HepG2 (cell line): ENCODE results near the gene MAP2K2. TPM values are rescaled to one million over a fixed set of nuclear protein-coding genes. Genes with fewer than 3 reads are reported as not detected.
A peak's percentile ranks its signal among the peaks of the same experiment; 100 is the strongest.

Experiments
- DPF2 ChIP-seq: sonication (generic); formaldehyde crosslinking; IDR thresholded peaks from 2 replicates; pipeline ENCODE4 v1.4.0; 2020; ENCODE audit warnings: mild to moderate bottlenecking, low read depth, missing genetic modification reagents, borderline replicate concordance
- FOXK2 ChIP-seq: fragments of 450-650 bp; IDR thresholded peaks from 2 replicates; pipeline ENCODE4 v1.6.1; 2016
- HNRNPL ChIP-seq: fragments of 200-400 bp; formaldehyde crosslinking; IDR thresholded peaks from 2 replicates; pipeline ENCODE4 v1.6.1; 2017; ENCODE audit warnings: mild to moderate bottlenecking, low read depth, low read length
- HOXA7 ChIP-seq: sonication (generic); formaldehyde crosslinking; IDR thresholded peaks from 2 replicates; pipeline ENCODE4 v1.8.1; 2022; ENCODE audit warnings: mild to moderate bottlenecking, missing genetic modification reagents, moderate library complexity
- MXI1 ChIP-seq: IDR thresholded peaks from 3 replicates; pipeline ENCODE4 v1.6.1; 2012; ENCODE audit warnings: low read depth, low read length, inconsistent platforms, borderline replicate concordance
- NFKB2 ChIP-seq: sonication (generic); formaldehyde crosslinking; IDR thresholded peaks from 2 replicates; pipeline ENCODE4 v1.4.0; 2020; ENCODE audit warnings: missing genetic modification reagents, borderline replicate concordance
- POLR2AphosphoS5 ChIP-seq: IDR thresholded peaks from 2 replicates; pipeline ENCODE4 v1.6.1; 2012; ENCODE audit warnings: low read depth, low read length
- PRPF4 ChIP-seq: fragments of 200-400 bp; formaldehyde crosslinking; IDR thresholded peaks from 2 replicates; pipeline ENCODE4 v1.6.1; 2016; ENCODE audit warnings: low read length, low read depth; ENCODE audit not compliant: poor library complexity, severe bottlenecking
- SRSF9 ChIP-seq: fragments of 200-400 bp; formaldehyde crosslinking; IDR thresholded peaks from 2 replicates; pipeline ENCODE4 v1.6.1; 2018; ENCODE audit warnings: borderline replicate concordance, mild to moderate bottlenecking, low read depth, low read length; ENCODE audit not compliant: insufficient read depth, poor library complexity, severe bottlenecking
- ZNF562 ChIP-seq: sonication (generic); formaldehyde crosslinking; IDR thresholded peaks from 2 replicates; pipeline ENCODE4 v1.8.0; 2022; ENCODE audit warnings: missing genetic modification reagents, borderline replicate concordance
- polyA plus RNA-seq, 8 experiments: library from polyadenylated mRNA; depleted of rRNA in 3 of 8; stranded (reverse) in 7 of 8; unstranded in 1 of 8; fragments of >200 nt; fragmentation: Illumina TruSeq in 4 of 8; extraction: Trizol in 4 of 8; gene quantifications; 2 replicates each; pipeline versions ENCODE4 v1.2.1 to v1.2.3, GENCODE V29; 2011 to 2016; ENCODE audit warnings: low read depth in 4 of 8, missing spikeins in 1 of 8, mixed read lengths in 1 of 8; ENCODE audit not compliant: insufficient read depth in 1 of 8
- total RNA-seq, 5 experiments: library from RNA; depleted of rRNA; stranded (reverse); fragments of >200 nt; fragmentation: Illumina TruSeq; extraction: Trizol; gene quantifications; 2 replicates each; pipeline ENCODE4 v1.2.3, GENCODE V29; 2016; ENCODE audit warnings: low read depth in 1 of 5
- TF ChIP-seq, protein P1 (sequence below): fragments of 450-650 bp; IDR thresholded peaks from 2 replicates; pipeline ENCODE4 v1.6.1; 2016
- TF ChIP-seq, protein P2 (sequence below): sonication (generic); formaldehyde crosslinking; IDR thresholded peaks from 2 replicates; pipeline ENCODE4 v1.4.0; 2020; ENCODE audit warnings: missing genetic modification reagents, borderline replicate concordance
- TF ChIP-seq, protein P3 (sequence below): sonication (generic); formaldehyde crosslinking; IDR thresholded peaks from 2 replicates; pipeline ENCODE4 v1.5.0; 2020; ENCODE audit warnings: missing genetic modification reagents
- TF ChIP-seq, protein P4 (sequence below): sonication (generic); formaldehyde crosslinking; IDR thresholded peaks from 2 replicates; pipeline ENCODE4 v1.8.0; 2022; ENCODE audit warnings: mild to moderate bottlenecking, missing genetic modification reagents, moderate library complexity
- TF ChIP-seq, protein P5 (sequence below): sonication (generic); formaldehyde crosslinking; IDR thresholded peaks from 2 replicates; pipeline ENCODE4 v1.8.0; 2022; ENCODE audit warnings: mild to moderate bottlenecking, missing genetic modification reagents, moderate library complexity

MAP2K2 gene
- total and polyA plus RNA-seq, 2 of the 13 experiments (the other 11 are each of a cell fraction or from before 2014, with no cell fraction given), result 70.3 to 80.9 TPM

DNA sequence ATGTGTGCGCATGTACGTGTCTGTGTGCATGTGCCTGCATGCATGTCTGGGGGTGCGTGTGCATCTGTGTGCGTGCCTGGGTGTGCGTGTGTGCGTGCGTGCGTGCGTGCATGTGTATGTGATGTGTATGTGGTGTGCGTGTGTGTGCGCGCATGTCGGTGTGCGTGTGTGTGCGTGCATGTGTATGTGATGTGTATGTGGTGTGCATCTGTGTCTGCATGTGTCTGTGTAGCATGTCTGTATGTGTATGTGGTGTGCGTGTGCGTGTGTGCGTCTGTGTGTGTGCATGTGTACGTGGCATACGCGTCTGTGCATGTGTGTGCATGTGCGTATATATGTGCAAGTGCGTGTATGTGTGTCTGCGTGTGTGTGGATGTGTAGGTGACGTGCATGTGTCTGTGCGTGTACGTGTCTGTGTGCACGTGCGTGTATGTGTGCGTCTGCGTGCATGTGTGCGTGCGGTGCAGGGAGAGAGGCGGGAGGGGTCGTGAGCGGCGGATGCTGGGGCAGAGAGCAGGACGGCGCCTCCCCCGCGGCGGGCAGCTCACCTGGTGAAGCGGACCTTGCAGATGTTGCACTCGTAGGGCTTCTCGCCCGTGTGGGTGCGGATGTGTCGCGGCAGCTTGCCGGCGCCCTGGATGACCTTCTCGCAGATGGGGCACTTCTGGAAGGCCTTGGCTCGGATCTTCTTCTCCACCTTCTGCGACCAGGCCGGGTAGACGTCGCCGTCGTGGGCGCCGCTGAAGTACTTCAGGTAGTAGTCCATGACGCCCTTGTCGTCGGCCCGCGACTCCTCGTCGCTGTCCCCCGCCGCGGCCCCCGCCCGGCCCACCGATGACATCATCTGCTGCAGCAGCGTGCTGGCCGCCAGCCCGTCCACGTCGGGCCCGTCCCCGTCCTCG, 70.2 kb downstream of the MAP2K2 start (continued):
- TF ChIP-seq, protein P1, sequence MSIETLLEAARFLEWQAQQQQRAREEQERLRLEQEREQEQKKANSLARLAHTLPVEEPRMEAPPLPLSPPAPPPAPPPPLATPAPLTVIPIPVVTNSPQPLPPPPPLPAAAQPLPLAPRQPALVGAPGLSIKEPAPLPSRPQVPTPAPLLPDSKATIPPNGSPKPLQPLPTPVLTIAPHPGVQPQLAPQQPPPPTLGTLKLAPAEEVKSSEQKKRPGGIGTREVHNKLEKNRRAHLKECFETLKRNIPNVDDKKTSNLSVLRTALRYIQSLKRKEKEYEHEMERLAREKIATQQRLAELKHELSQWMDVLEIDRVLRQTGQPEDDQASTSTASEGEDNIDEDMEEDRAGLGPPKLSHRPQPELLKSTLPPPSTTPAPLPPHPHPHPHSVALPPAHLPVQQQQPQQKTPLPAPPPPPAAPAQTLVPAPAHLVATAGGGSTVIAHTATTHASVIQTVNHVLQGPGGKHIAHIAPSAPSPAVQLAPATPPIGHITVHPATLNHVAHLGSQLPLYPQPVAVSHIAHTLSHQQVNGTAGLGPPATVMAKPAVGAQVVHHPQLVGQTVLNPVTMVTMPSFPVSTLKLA, result peak; percentile 51; the same call in 1 of the 2 replicates
- TF ChIP-seq HOXA7 (0 out of 2 replicates have a peak, but pooled peaks have one; percentile 66), SRSF9 (no peak), ZNF562 (CRISPR knock-in tag) (0 out of 2 replicates have a peak, but pooled peaks have one; percentile 46), FOXK2 (0 out of 2 replicates have a peak, but pooled peaks have one; percentile 4), HNRNPL (peak; percentile 81; the same call in 1 of the 2 replicates), MXI1 (peak; percentile 6; the same call in 1 of the 3 replicates), PRPF4 (peak; percentile 62), POLR2AphosphoS5 (peak; percentile 30; the same call in 1 of the 2 replicates), DPF2 (peak; percentile 6; the same call in 1 of the 2 replicates), NFKB2 (CRISPR knock-in tag) (no peak)
- TF ChIP-seq, protein P2, sequence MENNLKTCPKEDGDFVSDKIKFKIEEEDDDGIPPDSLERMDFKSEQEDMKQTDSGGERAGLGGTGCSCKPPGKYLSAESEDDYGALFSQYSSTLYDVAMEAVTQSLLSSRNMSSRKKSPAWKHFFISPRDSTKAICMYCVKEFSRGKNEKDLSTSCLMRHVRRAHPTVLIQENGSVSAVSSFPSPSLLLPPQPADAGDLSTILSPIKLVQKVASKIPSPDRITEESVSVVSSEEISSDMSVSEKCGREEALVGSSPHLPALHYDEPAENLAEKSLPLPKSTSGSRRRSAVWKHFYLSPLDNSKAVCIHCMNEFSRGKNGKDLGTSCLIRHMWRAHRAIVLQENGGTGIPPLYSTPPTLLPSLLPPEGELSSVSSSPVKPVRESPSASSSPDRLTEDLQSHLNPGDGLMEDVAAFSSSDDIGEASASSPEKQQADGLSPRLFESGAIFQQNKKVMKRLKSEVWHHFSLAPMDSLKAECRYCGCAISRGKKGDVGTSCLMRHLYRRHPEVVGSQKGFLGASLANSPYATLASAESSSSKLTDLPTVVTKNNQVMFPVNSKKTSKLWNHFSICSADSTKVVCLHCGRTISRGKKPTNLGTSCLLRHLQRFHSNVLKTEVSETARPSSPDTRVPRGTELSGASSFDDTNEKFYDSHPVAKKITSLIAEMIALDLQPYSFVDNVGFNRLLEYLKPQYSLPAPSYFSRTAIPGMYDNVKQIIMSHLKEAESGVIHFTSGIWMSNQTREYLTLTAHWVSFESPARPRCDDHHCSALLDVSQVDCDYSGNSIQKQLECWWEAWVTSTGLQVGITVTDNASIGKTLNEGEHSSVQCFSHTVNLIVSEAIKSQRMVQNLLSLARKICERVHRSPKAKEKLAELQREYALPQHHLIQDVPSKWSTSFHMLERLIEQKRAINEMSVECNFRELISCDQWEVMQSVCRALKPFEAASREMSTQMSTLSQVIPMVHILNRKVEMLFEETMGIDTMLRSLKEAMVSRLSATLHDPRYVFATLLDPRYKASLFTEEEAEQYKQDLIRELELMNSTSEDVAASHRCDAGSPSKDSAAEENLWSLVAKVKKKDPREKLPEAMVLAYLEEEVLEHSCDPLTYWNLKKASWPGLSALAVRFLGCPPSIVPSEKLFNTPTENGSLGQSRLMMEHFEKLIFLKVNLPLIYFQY, result no peak
- TF ChIP-seq, protein P3, sequence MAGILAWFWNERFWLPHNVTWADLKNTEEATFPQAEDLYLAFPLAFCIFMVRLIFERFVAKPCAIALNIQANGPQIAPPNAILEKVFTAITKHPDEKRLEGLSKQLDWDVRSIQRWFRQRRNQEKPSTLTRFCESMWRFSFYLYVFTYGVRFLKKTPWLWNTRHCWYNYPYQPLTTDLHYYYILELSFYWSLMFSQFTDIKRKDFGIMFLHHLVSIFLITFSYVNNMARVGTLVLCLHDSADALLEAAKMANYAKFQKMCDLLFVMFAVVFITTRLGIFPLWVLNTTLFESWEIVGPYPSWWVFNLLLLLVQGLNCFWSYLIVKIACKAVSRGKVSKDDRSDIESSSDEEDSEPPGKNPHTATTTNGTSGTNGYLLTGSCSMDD, result no peak
- TF ChIP-seq, protein P4, sequence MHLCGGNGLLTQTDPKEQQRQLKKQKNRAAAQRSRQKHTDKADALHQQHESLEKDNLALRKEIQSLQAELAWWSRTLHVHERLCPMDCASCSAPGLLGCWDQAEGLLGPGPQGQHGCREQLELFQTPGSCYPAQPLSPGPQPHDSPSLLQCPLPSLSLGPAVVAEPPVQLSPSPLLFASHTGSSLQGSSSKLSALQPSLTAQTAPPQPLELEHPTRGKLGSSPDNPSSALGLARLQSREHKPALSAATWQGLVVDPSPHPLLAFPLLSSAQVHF, result 0 out of 2 replicates have a peak, but pooled peaks have one; percentile 22
- TF ChIP-seq, protein P5, sequence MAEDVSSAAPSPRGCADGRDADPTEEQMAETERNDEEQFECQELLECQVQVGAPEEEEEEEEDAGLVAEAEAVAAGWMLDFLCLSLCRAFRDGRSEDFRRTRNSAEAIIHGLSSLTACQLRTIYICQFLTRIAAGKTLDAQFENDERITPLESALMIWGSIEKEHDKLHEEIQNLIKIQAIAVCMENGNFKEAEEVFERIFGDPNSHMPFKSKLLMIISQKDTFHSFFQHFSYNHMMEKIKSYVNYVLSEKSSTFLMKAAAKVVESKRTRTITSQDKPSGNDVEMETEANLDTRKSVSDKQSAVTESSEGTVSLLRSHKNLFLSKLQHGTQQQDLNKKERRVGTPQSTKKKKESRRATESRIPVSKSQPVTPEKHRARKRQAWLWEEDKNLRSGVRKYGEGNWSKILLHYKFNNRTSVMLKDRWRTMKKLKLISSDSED, result no peak
